ENCODE results near the gene DMRT1. TPM values are rescaled to one million over a fixed set of nuclear protein-coding genes. Genes with fewer than 3 reads are reported as not detected.

Gene DMRT1
- total RNA-seq, result not detected
- not detected for polyA plus RNA-seq
- 0 reads per million in 6 experiments for total RNA-seq

DNA sequence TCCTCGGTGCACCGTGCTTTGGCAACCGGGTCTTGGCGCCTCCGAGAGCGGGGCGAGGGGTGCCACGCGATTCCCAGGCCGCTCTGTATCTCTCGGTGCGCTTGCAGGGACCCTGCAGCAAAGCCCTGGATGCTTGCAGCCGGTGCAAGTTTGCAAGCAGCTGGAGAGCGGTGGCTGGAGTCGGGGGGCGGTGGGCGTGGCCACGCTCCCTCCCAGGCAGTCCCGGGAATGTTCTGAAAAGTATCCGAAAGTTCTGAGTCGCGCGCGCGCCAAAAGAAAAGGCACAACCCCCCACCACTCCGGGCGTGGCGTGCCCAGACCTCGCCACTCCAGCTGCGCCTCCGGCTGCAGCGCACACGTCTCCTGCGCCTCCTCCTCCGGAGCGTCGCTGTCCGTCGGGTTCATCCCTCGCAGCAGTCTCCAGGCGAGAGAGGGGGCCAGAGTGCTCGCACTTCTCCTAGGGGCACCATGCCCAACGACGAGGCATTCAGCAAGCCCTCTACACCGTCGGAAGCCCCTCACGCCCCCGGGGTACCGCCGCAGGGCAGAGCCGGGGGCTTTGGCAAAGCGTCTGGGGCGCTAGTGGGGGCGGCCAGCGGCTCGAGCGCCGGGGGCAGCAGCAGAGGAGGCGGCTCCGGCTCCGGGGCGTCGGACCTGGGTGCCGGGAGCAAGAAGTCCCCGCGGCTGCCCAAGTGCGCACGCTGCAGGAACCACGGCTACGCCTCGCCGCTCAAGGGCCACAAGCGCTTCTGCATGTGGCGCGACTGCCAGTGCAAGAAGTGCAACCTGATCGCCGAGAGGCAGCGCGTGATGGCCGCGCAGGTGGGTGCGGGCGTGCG lies at the start of gene DMRT1:
TSS of gene DMRT1 (plus strand) at position 327 of the 839 bp plus-strand sequence. CDS start at position 469, 142 bp downstream.
- H3K36me3 Mint-ChIP-seq, result peaks cover 0 to 5% (median 5%) of the 10 kb centered on the region in 3 donors
- POLR2A ChIA-PET, result no interaction called here
- H3K27me3 Mint-ChIP-seq, result peaks cover 23 to 67% (median 48%) of the 10 kb centered on the region in 5 donors
- ATAC-seq (no peak), DNase-seq (no peak)
- H3K4me1 Mint-ChIP-seq, result peaks cover 5 to 23% (median 9%) of the 10 kb centered on the region in 4 donors
- H3K4me3 Mint-ChIP-seq, result peak within 1 kb of the TSS in 2 of 10 donors; percentile 12 to 39
- H3K9me3 Mint-ChIP-seq, result peaks cover 0 to 4% (median 0%) of the 10 kb centered on the region in 9 donors
- H3K27ac Mint-ChIP-seq, result no peak within 1 kb of the TSS

DNA sequence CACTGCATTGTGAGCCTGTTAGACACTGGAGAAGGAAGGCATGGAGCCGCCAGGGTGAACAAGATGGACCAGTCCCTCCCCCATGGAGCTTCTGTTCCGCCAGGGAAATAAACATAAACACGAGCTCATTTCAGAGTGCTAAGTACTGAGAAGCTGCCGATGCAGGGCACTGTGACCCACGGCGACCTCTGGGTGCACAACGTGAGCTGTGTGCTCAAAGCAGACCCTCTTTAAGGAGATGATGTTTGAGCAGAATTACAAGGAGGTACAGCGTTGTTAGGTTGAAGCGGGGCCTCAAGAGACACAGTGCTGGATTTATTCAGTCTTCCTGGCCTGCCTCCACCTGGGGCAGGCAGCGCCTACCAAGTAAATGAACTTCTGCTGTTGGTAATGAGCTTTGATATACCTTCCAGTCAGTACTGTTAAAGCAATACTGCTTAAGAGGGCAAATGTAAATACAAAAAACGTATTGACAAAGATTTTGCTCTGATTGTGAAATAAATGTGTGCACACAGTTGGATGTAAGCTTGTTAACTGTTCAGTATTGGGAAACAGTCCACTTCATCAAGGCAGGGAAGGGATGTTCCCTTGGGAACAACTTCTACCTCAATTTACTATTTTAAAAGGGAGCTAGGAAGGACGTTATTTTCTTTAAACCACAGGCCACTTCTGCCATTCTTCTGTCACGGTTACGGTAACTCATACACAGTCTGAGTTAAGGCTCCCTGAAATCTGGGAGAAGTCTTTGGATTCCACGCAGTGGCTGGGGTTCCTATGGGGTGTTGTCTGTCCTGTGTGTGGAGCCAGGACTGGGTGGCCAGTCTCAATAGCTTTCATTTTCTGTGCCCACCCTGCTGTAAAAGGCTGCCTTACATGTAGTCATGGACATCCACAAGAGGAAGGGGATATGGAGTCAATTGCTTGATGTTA lies 48.9 kb upstream of the DMRT1 start:
- Mint-ChIP-seq H3K4me3 (no peak overlapping the region), H3K27ac (no peak overlapping the region), H3K9me3 (peaks cover 0 to 2% (median 0%) of the 10 kb centered on the region in 9 donors), H3K4me1 (no peaks in the 10 kb centered on the region), H3K36me3 (no peaks in the 10 kb centered on the region), H3K27me3 (peaks cover 0 to 6% (median 2%) of the 10 kb centered on the region in 5 donors)
- ATAC-seq, result no peak
- DNase-seq, result no peak
- POLR2A ChIA-PET, result no interaction called here

DNA sequence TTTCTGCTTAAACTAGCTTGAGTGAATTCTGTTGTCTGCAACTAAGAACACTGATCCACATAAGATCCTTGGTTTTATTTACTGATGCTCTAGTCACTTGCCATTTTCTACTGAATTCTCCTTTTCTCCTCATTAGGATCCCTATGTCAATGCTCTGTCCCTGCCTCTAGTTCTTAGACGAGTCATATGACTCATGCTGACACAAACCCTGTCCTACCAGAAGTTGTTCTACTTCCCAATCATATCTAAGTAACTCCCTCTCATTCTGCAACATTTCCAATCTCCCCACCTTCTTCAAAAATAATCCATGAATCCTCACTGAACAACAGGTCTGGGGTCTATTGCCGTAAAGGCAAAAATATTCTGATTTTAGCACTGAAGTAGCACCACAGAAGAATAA lies 47.1 kb upstream of the DMRT1 start:
- H3K27ac Mint-ChIP-seq, result no peak overlapping the region
- no peak overlapping the region for H3K4me3 Mint-ChIP-seq
- peaks cover 0 to 6% (median 2%) of the 10 kb centered on the region in 5 donors for H3K27me3 Mint-ChIP-seq
- H3K9me3 Mint-ChIP-seq, result peaks cover 0 to 2% (median 0%) of the 10 kb centered on the region in 9 donors
- POLR2A ChIA-PET, result no interaction called here
- H3K4me1 Mint-ChIP-seq, result no peaks in the 10 kb centered on the region
- ATAC-seq, result no peak
- DNase-seq, result no peak
- H3K36me3 Mint-ChIP-seq, result no peaks in the 10 kb centered on the region

DNA sequence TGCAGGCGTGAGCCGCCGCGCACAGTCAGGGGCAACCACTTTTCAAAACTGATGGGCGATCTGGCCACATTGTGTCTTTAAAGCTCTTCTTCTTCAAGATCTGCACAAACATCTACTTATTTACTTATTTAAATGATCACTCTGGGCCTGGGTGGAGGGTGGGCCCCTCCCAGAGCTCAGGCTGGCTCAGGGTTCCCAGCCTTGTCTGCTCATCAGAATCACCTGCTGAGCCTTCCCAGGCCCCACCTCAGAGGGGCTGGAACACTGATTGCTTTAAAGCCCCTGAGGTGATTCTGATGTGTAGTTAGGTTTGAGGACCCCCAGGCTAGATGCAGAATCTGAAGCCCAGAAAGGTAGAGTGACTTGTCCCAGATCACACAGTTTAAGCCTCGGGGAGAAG lies 45.6 kb upstream of the DMRT1 start:
- no peak for DNase-seq
- no peaks in the 10 kb centered on the region for H3K36me3 Mint-ChIP-seq
- POLR2A ChIA-PET, result no interaction called here
- no peaks in the 10 kb centered on the region for H3K4me1 Mint-ChIP-seq
- no peak overlapping the region for H3K27ac Mint-ChIP-seq
- H3K4me3 Mint-ChIP-seq, result no peak overlapping the region
- peaks cover 0 to 2% (median 0%) of the 10 kb centered on the region in 9 donors for H3K9me3 Mint-ChIP-seq
- no peak for ATAC-seq
- peaks cover 0 to 8% (median 4%) of the 10 kb centered on the region in 5 donors for H3K27me3 Mint-ChIP-seq

DNA sequence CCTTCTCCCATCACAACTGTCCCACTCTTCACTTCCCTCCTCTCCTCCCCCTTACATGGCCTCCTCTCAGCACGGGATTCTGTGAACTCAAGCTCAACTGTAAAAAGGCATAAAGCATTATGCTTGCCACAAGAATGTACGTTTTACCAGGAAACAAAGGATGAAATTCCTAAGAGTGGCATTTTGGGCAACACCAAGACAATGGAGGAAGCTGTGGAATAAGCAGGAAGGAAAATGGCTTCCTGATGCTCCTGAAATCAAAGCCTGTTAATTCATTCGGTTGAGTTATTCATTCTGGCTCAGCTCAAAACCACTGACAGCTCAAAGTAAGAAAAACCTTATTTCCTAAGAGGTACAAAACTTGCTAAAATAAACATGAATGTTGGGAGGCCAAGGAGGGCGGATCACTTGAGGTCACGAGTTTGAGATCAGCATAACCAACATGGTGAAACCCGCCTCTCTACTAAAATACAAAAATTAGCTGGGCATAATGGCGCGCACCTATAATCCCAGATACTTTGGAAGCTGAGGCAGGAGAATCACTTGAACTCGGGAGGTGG lies 40.8 kb upstream of the DMRT1 start:
- Mint-ChIP-seq H3K4me3 (no peak overlapping the region), H3K36me3 (no peaks in the 10 kb centered on the region), H3K9me3 (peaks cover 0 to 2% (median 0%) of the 10 kb centered on the region in 9 donors), H3K4me1 (no peaks in the 10 kb centered on the region), H3K27ac (peak overlapping the region in 1 of 10 donors; percentile 53), H3K27me3 (peaks cover 4 to 13% (median 11%) of the 10 kb centered on the region in 5 donors)
- DNase-seq (no peak), ATAC-seq (no peak)
- POLR2A ChIA-PET, result no interaction called here

DNA sequence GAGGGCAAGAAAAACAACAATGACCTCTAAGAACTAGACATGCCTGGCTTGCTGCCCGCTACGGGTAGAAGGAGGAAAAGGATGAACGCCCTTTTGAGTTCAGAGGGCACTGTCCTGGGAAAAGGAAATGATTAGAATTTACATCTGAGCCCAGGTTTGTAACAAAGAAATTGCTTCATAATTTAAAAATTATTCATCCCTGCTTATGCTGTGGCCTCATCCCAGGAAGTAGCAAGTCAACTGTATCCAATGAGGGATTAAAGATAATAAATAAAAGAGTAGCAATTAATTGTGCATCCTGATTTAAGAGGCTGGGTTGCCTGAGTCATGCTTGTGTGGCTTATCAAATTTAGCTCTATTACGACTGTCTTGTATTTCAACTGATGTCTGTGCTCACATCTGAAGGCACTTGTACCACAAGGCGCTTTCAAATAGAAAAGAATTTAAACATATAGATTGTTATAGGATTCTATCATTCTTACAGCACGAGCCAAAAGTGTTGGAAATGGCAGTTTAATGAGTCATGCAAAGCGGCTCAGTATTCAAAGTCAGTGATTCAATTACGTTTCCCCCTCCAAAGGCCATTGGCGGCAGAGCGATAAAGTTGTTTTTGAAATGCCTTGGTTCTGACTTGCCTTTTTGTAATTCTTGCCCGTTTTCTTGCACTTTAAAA lies 40.0 kb upstream of the DMRT1 start:
- Mint-ChIP-seq H3K4me1 (no peaks in the 10 kb centered on the region), H3K27me3 (peaks cover 4 to 13% (median 11%) of the 10 kb centered on the region in 5 donors), H3K9me3 (no peaks in the 10 kb centered on the region), H3K27ac (no peak overlapping the region), H3K36me3 (no peaks in the 10 kb centered on the region), H3K4me3 (no peak overlapping the region)
- POLR2A ChIA-PET, result no interaction called here
- ATAC-seq (no peak), DNase-seq (no peak)

DNA sequence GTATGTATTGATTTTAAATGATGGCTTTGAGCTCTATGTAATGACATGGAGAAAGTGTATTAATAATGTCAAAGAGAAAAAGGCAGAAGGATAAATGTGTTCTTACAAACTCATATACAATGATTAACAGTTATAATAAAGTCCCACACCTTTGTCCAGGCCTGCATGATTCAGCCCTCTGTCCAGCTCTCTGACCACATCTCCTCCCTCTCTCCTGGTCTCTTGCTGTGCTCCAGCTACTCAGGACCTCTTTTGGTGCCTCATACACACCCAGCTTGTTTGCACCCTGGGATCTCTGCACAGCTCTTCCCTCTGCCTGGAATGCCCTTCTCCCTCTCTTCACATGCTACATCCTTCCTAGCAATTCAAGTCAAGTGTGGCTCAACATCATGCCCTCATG lies 37.5 kb upstream of the DMRT1 start:
- H3K9me3 Mint-ChIP-seq, result no peaks in the 10 kb centered on the region
- no peak overlapping the region for H3K4me3 Mint-ChIP-seq
- H3K36me3 Mint-ChIP-seq, result no peaks in the 10 kb centered on the region
- POLR2A ChIA-PET, result no interaction called here
- DNase-seq, result no peak
- peaks cover 4 to 22% (median 16%) of the 10 kb centered on the region in 5 donors for H3K27me3 Mint-ChIP-seq
- ATAC-seq, result no peak
- no peak overlapping the region for H3K27ac Mint-ChIP-seq
- H3K4me1 Mint-ChIP-seq, result no peaks in the 10 kb centered on the region

DNA sequence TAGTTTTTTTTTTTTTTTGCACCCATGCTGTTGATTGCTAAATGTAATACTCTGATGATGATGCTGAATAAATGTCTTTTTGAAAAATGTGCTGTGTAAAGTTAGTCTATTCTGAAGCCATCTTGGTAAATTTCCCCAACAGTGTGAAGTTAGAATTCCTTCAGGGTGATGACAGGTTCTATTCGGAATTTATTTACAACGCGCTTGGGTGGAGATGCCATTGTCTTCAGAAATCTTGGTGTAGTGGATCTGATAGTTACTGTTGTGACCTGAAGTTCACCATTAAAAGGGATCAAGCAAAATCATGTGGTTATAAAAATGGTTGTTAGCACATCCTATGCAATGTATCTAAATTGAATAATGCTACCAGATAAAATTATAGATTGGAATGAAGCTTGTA lies 36.3 kb upstream of the DMRT1 start:
- DNase-seq (no peak), ATAC-seq (no peak)
- Mint-ChIP-seq H3K4me3 (no peak overlapping the region), H3K9me3 (no peaks in the 10 kb centered on the region), H3K36me3 (no peaks in the 10 kb centered on the region), H3K27ac (no peak overlapping the region), H3K27me3 (peaks cover 4 to 22% (median 16%) of the 10 kb centered on the region in 5 donors), H3K4me1 (no peaks in the 10 kb centered on the region)
- POLR2A ChIA-PET, result no interaction called here

DNA sequence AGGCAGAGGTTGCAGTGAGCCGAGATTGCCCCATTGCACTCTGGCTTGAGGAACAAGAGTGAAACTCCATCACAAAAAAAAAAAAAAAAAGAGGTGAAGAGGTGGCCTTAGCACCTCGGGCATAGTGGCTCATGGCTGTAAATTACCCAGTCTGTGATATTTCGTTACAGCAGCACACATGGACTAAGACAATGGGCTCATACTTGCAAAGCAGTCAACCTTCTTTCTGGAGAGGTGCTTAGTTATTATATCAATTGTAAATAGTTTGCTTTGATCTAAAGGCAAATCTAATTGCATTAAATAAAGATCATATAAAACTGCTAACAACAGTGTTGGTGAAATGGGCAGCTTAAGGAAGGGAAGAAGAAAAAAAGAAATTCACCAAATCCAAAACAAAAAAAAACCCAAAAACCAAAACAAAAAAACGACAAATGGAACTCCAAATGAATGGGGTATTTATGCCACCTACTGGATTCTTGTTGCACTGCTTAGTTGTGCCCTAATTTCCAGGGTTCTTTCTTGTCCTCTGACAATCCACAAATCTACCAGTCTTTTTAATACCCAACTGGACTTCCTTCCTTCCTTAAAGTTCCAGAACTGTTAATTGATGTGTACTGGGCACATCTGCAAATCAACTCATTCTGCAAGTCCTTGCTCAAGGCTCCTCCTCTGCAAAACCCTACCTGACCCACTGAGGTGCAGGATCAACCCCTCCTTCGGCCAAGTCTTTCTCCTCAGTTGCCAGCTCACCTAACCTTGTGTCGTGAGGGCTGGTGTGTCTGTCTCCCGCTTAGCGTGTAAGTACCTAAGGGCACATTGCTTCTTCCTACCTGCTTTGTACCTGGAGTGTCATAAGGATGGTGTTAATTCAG lies 35.0 kb upstream of the DMRT1 start:
- DNase-seq (peak in 3 of 10 donors; percentile 24 to 31 (median 28)), ATAC-seq (no peak)
- Mint-ChIP-seq H3K9me3 (no peaks in the 10 kb centered on the region), H3K4me3 (no peak overlapping the region), H3K4me1 (no peaks in the 10 kb centered on the region), H3K36me3 (no peaks in the 10 kb centered on the region), H3K27me3 (peaks cover 4 to 22% (median 13%) of the 10 kb centered on the region in 5 donors), H3K27ac (no peak overlapping the region)
- POLR2A ChIA-PET, result no interaction called here

DNA sequence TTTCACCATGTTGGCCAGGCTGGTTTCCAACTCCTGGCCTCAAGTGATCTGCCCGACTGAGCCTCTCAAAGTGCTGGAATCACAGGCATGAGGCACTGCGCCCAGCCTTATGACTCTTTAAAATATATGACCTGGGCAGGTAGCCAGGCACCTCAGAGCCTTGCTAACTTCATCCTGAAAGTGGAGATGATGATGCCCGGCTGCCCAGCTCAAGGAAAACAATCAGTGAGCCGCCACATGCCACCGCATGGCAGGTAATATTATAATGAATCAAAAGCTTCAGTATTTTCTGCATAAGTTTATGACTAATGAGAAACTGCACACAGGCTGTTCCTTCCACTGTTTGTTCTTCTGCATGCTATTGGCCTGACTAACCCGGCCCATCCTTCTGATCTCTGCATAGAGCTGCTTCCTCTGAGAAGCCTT lies 30.4 kb upstream of the DMRT1 start:
- H3K27me3 Mint-ChIP-seq, result peaks cover 0 to 13% (median 5%) of the 10 kb centered on the region in 5 donors
- ATAC-seq, result no peak
- no peaks in the 10 kb centered on the region for H3K36me3 Mint-ChIP-seq
- no peaks in the 10 kb centered on the region for H3K9me3 Mint-ChIP-seq
- no peak for DNase-seq
- no peak overlapping the region for H3K27ac Mint-ChIP-seq
- H3K4me3 Mint-ChIP-seq, result no peak overlapping the region
- H3K4me1 Mint-ChIP-seq, result no peaks in the 10 kb centered on the region
- POLR2A ChIA-PET, result no interaction called here

DNA sequence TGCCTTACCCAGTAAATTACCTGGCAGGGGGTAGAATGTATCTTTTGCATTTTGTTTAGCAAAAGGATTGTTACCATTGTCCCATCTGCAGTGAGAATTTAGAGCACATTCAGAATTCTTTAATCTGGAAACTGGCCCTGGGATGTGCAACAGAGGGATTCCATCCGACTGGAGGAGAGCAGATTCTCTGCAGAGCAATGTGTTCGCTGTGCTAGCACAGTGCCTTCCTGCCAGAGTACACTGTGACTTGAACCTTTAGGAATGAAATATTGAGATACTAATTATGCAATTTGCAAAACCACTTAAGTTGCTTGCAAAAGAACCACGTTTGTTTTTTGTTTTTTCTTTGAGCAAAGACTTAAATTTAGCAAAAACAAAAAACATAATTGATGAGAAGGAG lies 22.5 kb upstream of the DMRT1 start:
- Mint-ChIP-seq H3K27me3 (peaks cover 0 to 8% (median 2%) of the 10 kb centered on the region in 5 donors), H3K4me1 (peaks cover 2 to 10% (median 7%) of the 10 kb centered on the region in 4 donors), H3K36me3 (no peaks in the 10 kb centered on the region), H3K9me3 (no peaks in the 10 kb centered on the region), H3K27ac (no peak overlapping the region), H3K4me3 (peak overlapping the region in 1 of 10 donors; percentile 21)
- DNase-seq (no peak), ATAC-seq (no peak)
- POLR2A ChIA-PET, result no interaction called here

Data from naive thymus-derived CD8-positive, alpha-beta T cell (primary cell).